HepG2 (cell line): ENCODE data around the gene SLC18A2. TPM values are rescaled to one million over a fixed set of nuclear protein-coding genes. Genes with fewer than 3 reads are reported as not detected.

Experiments
- ATAC-seq: fragments of 200-7000 bp; cut with Tn5 transposase; 3 replicates; pipeline ENCODE4 v1.9.1; 2020; ENCODE audit warnings: mild to moderate bottlenecking, moderate library complexity
- BruUV-seq: library from RNA; stranded (reverse); fragments of 400-500 nt; replicated peaks from 2 replicates; lab custom pipeline; 2021; lab: Mats Ljungman, UMichigan
- CTCF ChIA-PET: fragments of 300-600 bp; formaldehyde crosslinking; extraction: SDS; loops from one replicate; lab custom pipeline; 2021; ENCODE audit warnings: low total read pairs, inconsistent platforms, low intra/inter-chr PET ratio; lab: Yijun Ruan, JAX
- POLR2A ChIA-PET: fragments of 350-600 bp; sonication (Branson Sonifier 250); formaldehyde crosslinking; loops from one replicate; lab custom pipeline; 2020; ENCODE audit warnings: antibody characterized with exemption, inconsistent platforms; lab: Yijun Ruan, JAX
- DNase-seq: peaks from one replicate; pipeline ENCODE4 v3.0.0-alpha.2; 2015; ENCODE audit warnings: low spot score
- FAIRE-seq: peaks from 3 replicates; lab custom pipeline; 2011; peaks lifted over from hg19 to GRCh38; lab: Jason Lieb, UNC
- H2AFZ ChIP-seq: one replicate; pipeline ENCODE4 v1.6.1; 2011; ENCODE audit warnings: low read length, inconsistent platforms
- H3K27ac ChIP-seq: fragments of 300-600 bp; 3 replicates; pipeline ENCODE4 v1.8.0; 2011; ENCODE audit warnings: mixed run types, mild to moderate bottlenecking, mixed read lengths, low read length, inconsistent platforms; ENCODE audit not compliant: insufficient read depth; ENCODE audit errors: extremely low read length
- H3K27me3 ChIP-seq, 2 experiments: fragments of 200-600 bp in 1 of 2; 2 replicates in 1 of 2; 3 replicates in 1 of 2; pipeline versions ENCODE4 v1.6.0 to v1.8.0; 2011; ENCODE audit warnings: low read length in 2 of 2, mild to moderate bottlenecking in 2 of 2, moderate library complexity in 2 of 2, inconsistent platforms in 1 of 2; ENCODE audit not compliant: insufficient read depth in 2 of 2, control insufficient read depth in 1 of 2
- H3K36me3 ChIP-seq, 2 experiments: fragments of 200-600 bp in 1 of 2; replicated peaks in 1 of 2; 2 replicates in 1 of 2; 3 replicates in 1 of 2; pipeline versions ENCODE4 v1.5.1 to v1.8.0; 2011; ENCODE audit warnings: low read length in 2 of 2, inconsistent platforms in 1 of 2; ENCODE audit not compliant: insufficient read depth in 2 of 2, control insufficient read depth in 1 of 2
- H3K4me1 ChIP-seq: 2 replicates; pipeline ENCODE4 v1.5.1; 2012; ENCODE audit warnings: low read length, inconsistent platforms; ENCODE audit not compliant: insufficient read depth
- H3K4me2 ChIP-seq: 2 replicates; pipeline ENCODE4 v1.6.0; 2011; ENCODE audit warnings: low read depth, low read length, inconsistent platforms
- H3K4me3 ChIP-seq, 3 experiments: fragments of 200-600 bp in 1 of 3; sonication (generic), shearing (Covaris generic) in 1 of 3; replicated peaks in 1 of 3; 2 replicates each; pipeline ENCODE4 v1.5.1; 2011 to 2016; ENCODE audit warnings: low read length in 3 of 3, inconsistent platforms in 2 of 3, low read depth in 2 of 3, mild to moderate bottlenecking in 2 of 3, control low read depth in 1 of 3, mixed read lengths in 1 of 3; ENCODE audit not compliant: insufficient read depth in 1 of 3
- H3K79me2 ChIP-seq: one replicate; pipeline ENCODE4 v1.6.1; 2011; ENCODE audit warnings: low read length, inconsistent platforms; ENCODE audit not compliant: insufficient read depth
- H3K9ac ChIP-seq: 2 replicates; pipeline ENCODE4 v1.6.0; 2011; ENCODE audit warnings: mild to moderate bottlenecking, low read depth, low read length, inconsistent platforms; ENCODE audit not compliant: insufficient read depth
- H3K9me3 ChIP-seq: 2 replicates; pipeline ENCODE4 v1.5.1; 2012; ENCODE audit warnings: mild to moderate bottlenecking, low read length
- H4K20me1 ChIP-seq: 2 replicates; pipeline ENCODE4 v1.6.0; 2011; ENCODE audit warnings: inconsistent platforms, mild to moderate bottlenecking, low read length, moderate library complexity; ENCODE audit not compliant: insufficient read depth
- CCAR2 ChIP-seq: fragments of 200-400 bp; formaldehyde crosslinking; optimal IDR thresholded peaks from 2 replicates; pipeline ENCODE3; 2018; ENCODE audit warnings: low read depth, mild to moderate bottlenecking, low read length, moderate library complexity
- HES4 ChIP-seq: sonication (generic); formaldehyde crosslinking; IDR thresholded peaks from 2 replicates; pipeline ENCODE4 v1.9.0; 2021; ENCODE audit warnings: mild to moderate bottlenecking, missing genetic modification reagents, borderline replicate concordance
- HOXA9 ChIP-seq: sonication (generic); formaldehyde crosslinking; IDR thresholded peaks from 2 replicates; pipeline ENCODE4 v1.8.1; 2022; ENCODE audit warnings: missing genetic modification reagents, mild to moderate bottlenecking, moderate library complexity, borderline replicate concordance
- SP1 ChIP-seq, 2 experiments: fragments of 450-650 bp in 1 of 2; sonication (generic) in 1 of 2; formaldehyde crosslinking in 1 of 2; IDR thresholded peaks; 2 replicates each; pipeline versions ENCODE4 v1.4.0 to v1.6.1; 2016 to 2020; ENCODE audit warnings: missing genetic modification reagents in 1 of 2
- TSC22D2 ChIP-seq: sonication (generic); formaldehyde crosslinking; IDR thresholded peaks from 2 replicates; pipeline ENCODE4 v1.5.1; 2020; ENCODE audit warnings: missing genetic modification reagents, mild to moderate bottlenecking, borderline replicate concordance
- ZNF24 ChIP-seq: fragments of 450-650 bp; IDR thresholded peaks from 2 replicates; pipeline ENCODE4 v1.6.1; 2017; ENCODE audit warnings: antibody characterized with exemption, mild to moderate bottlenecking
- ZNF34 ChIP-seq: sonication (generic); formaldehyde crosslinking; IDR thresholded peaks from 2 replicates; pipeline ENCODE4 v1.4.0; 2020; ENCODE audit warnings: mild to moderate bottlenecking, missing genetic modification reagents, borderline replicate concordance
- ZNF367 ChIP-seq: sonication (generic); formaldehyde crosslinking; IDR thresholded peaks from 2 replicates; pipeline ENCODE4 v1.4.0; 2020; ENCODE audit warnings: missing genetic modification reagents, borderline replicate concordance
- ZNF496 ChIP-seq: sonication (generic); formaldehyde crosslinking; IDR thresholded peaks from 2 replicates; pipeline ENCODE4 v1.8.1; 2023; ENCODE audit warnings: mild to moderate bottlenecking, moderate library complexity, missing genetic modification reagents; ENCODE audit not compliant: insufficient replicate concordance
- ZNF552 ChIP-seq: sonication (generic); formaldehyde crosslinking; IDR thresholded peaks from 2 replicates; pipeline ENCODE4 v1.9.0; 2022; ENCODE audit warnings: missing genetic modification reagents, mild to moderate bottlenecking, borderline replicate concordance
- ZNF772 ChIP-seq: sonication (generic); formaldehyde crosslinking; IDR thresholded peaks from 2 replicates; pipeline ENCODE4 v1.5.0; 2020; ENCODE audit warnings: mild to moderate bottlenecking, missing genetic modification reagents
- WGBS: methylation state at CpG from one replicate; pipeline ENCODE4 v1.1.6; 2017; ENCODE audit warnings: low lambda C conversion rate; 5-methylcytosine and 5-hydroxymethylcytosine counted together
- in situ Hi-C: cut with HindIII; loops from 2 replicates; pipeline ENCODE4 v1.10.0; 2017; ENCODE audit warnings: low pct_unique_long_range_greater_than_20kb; ENCODE audit not compliant: extremely low pct_ligation_motif_present
- intact Hi-C: fragments of 100-400 bp; cut with micrococcal nuclease; formaldehyde crosslinking; loops from one replicate; pipeline ENCODE4 v1.10.0; 2022; ENCODE audit not compliant: unreplicated experiment
- polyA plus RNA-seq, 8 experiments: library from polyadenylated mRNA; depleted of rRNA in 3 of 8; stranded (reverse) in 7 of 8; unstranded in 1 of 8; fragments of >200 nt; fragmentation: Illumina TruSeq in 4 of 8; extraction: Trizol in 4 of 8; gene quantifications; 2 replicates each; pipeline versions ENCODE4 v1.2.1 to v1.2.3, GENCODE V29; 2011 to 2016; ENCODE audit warnings: low read depth in 4 of 8, missing spikeins in 1 of 8, mixed read lengths in 1 of 8; ENCODE audit not compliant: insufficient read depth in 1 of 8
- total RNA-seq, 5 experiments: library from RNA; depleted of rRNA; stranded (reverse); fragments of >200 nt; fragmentation: Illumina TruSeq; extraction: Trizol; gene quantifications; 2 replicates each; pipeline ENCODE4 v1.2.3, GENCODE V29; 2016; ENCODE audit warnings: low read depth in 1 of 5
- TF ChIP-seq, protein P1 (sequence below): sonication (generic); formaldehyde crosslinking; IDR thresholded peaks from 2 replicates; pipeline ENCODE4 v1.4.0; 2020; ENCODE audit warnings: missing genetic modification reagents, mild to moderate bottlenecking, borderline replicate concordance
- TF ChIP-seq, protein P2 (sequence below): IDR thresholded peaks from 2 replicates; pipeline ENCODE4 v1.6.1; 2012; ENCODE audit warnings: inconsistent platforms

SLC18A2 gene
- total and polyA plus RNA-seq, 2 of the 13 experiments (the other 11 are each of a cell fraction or from before 2014, with no cell fraction given) = not detected

DNA sequence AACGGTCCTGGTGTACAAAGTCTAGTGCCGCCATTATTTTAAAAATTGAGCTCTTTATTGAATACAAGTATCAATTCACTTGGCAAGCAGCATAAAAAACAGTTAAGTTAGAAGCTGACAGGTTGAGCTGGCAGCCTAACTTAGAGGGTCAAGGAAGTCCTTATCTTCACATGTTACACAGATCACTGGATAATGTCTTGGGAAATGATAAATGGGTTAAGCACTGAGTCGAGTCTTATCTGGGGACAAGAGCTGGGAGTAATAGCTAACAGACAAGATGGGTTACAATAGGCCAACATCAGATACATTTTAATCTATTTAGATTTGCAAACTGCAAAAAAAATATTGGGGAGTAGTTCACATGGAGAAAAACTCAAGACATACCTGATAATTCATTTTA, 34.2 kb downstream of the SLC18A2 start:
- Histone ChIP-seq H2AFZ (no peak overlapping the region), H3K4me2 (no peak overlapping the region), H3K27me3 (no peaks in the 10 kb centered on the region), H3K36me3 (no peaks in the 10 kb centered on the region), H3K27ac (no peak overlapping the region), H3K4me3 (no peak overlapping the region), H3K79me2 (no peaks in the 10 kb centered on the region), H3K9ac (no peak overlapping the region), H4K20me1 (no peaks in the 10 kb centered on the region), H3K4me1 (no peaks in the 10 kb centered on the region), H3K9me3 (no peaks in the 10 kb centered on the region)
- FAIRE-seq (no peak), ATAC-seq (no peak), DNase-seq (no peak)
- WGBS = 82% methylated on average over 3 of the region's 3 CpGs
- no TSS peak for BruUV-seq
- ChIA-PET CTCF (no interaction called here), POLR2A (no interaction called here)
- no peak for TF ChIP-seq HES4 (CRISPR knock-in tag)
- TF ChIP-seq, protein P1, sequence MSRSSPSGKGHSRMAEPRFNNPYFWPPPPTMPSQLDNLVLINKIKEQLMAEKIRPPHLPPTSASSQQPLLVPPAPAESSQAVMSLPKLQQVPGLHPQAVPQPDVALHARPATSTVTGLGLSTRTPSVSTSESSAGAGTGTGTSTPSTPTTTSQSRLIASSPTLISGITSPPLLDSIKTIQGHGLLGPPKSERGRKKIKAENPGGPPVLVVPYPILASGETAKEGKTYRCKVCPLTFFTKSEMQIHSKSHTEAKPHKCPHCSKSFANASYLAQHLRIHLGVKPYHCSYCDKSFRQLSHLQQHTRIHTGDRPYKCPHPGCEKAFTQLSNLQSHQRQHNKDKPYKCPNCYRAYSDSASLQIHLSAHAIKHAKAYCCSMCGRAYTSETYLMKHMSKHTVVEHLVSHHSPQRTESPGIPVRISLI = no peak
- TF ChIP-seq ZNF496 (CRISPR knock-in tag) = no peak
- intact Hi-C loops (no loop called here), in situ Hi-C loops (no loop called here)

DNA sequence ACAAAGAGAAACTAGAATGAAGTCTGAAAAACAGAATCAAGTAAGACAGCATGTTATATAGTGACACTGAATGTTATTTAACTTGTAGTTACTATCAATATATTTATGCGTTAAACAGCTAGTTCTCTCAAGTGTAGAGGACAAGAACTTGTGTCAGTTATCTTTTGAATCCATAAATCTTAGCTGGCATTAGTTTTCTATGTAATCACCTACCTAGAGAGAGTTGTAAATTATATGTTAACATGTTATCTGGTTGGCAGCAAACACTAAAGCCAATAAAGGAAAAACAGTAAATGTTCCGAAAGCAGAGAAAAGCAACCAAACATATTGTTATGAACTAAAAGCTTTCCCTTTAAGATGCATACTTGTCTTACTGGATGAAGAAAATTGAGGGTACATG, 36.8 kb downstream of the SLC18A2 start:
- H3K4me3 ChIP-seq = no peak overlapping the region
- in situ Hi-C loops (no loop called here), intact Hi-C loops (no loop called here)
- no peaks in the 10 kb centered on the region for H3K79me2 ChIP-seq
- H3K9me3 ChIP-seq = no peaks in the 10 kb centered on the region
- no peak for TF ChIP-seq TSC22D2
- TF ChIP-seq HOXA9 = no peak
- TF ChIP-seq ZNF772 (CRISPR knock-in tag) = no peak
- TF ChIP-seq CCAR2 = no peak
- TF ChIP-seq ZNF367 = no peak
- TF ChIP-seq SP1 (IDR thresholded peaks at IDR 0.05) = no peak
- no peak for TF ChIP-seq SP1 (CRISPR knock-in tag; IDR thresholded peaks at IDR 0.05)
- no peak for TF ChIP-seq ZNF34
- TF ChIP-seq, protein P2, sequence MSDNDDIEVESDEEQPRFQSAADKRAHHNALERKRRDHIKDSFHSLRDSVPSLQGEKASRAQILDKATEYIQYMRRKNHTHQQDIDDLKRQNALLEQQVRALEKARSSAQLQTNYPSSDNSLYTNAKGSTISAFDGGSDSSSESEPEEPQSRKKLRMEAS = no peak
- TF ChIP-seq ZNF552 = no peak
- TF ChIP-seq ZNF24 = no peak
- ChIA-PET POLR2A (no interaction called here), CTCF (no interaction called here)
- FAIRE-seq (no peak), DNase-seq (no peak), ATAC-seq (no peak)
- no TSS peak for BruUV-seq
- no peak overlapping the region for H2AFZ ChIP-seq
- H3K4me1 ChIP-seq = no peaks in the 10 kb centered on the region
- WGBS = 98% methylated on average over 2 of the region's 2 CpGs
- H3K36me3 ChIP-seq = peaks cover 0 to 3% of the 10 kb centered on the region in 2 experiments; a peak in 1 of 5 replicates
- no peak overlapping the region for H3K9ac ChIP-seq
- no peaks in the 10 kb centered on the region for H3K27me3 ChIP-seq
- H4K20me1 ChIP-seq = no peaks in the 10 kb centered on the region
- no peak overlapping the region for H3K27ac ChIP-seq
- no peak overlapping the region for H3K4me2 ChIP-seq
